GM08714 (cell line): ENCODE data around the gene BPIFB2.

Source experiments
- H3K4me3 ChIP-seq: fragments of 200-500 bp; sonication (Bioruptor generic); 2 replicates; pipeline ENCODE4 v1.5.1; 2014; ENCODE audit warnings: mild to moderate bottlenecking, low read length, inconsistent platforms
- ZNF274 ChIP-seq: IDR thresholded peaks from 2 replicates; pipeline ENCODE4 v1.6.1; 2012; ENCODE audit warnings: mild to moderate bottlenecking, low read depth, low read length

The BPIFB2 gene

DNA sequence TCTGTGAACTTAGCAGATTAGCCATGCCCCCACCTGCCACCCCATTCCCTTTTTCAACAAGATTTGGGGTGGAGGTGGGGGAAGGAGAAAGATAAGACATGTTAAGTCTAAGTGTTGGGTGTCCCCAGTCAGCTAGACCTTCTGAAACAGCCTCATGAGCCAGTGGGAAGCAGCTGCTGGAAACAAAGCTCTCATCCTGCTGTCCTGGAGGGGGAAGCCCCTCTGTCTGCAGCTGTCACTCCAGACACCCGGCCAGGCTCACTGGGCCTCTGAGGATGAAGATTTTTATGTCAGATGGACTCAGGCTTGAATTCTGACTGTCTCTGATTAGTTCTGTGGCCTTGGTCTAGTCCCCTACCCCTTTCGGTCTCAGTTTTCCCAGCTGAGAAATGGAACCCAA lies 47.3 kb downstream of the BPIFB2 start:
- no peak for TF ChIP-seq ZNF274
- no peak overlapping the region for H3K4me3 ChIP-seq

DNA sequence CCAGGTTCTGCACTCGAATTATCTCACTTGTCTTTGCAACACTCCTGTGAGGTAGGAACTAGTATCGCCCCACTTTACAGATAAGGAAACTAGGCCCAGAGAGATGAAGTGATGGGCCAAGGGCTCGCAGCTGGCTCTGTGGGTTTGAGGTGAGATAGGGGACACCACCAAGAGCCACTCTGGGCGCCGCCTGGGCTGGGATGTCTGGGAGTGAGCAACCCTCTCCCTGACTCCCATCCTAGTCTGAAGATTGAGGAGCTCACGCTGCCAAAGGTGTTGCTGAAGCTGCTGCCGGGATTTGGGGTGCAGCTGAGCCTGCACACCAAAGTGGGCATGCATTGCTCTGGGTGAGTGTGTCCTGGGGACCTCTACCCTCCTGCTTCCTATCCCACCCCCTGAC lies 51.6 kb downstream of the BPIFB2 start:
- no peak overlapping the region for H3K4me3 ChIP-seq
- no peak for TF ChIP-seq ZNF274

DNA sequence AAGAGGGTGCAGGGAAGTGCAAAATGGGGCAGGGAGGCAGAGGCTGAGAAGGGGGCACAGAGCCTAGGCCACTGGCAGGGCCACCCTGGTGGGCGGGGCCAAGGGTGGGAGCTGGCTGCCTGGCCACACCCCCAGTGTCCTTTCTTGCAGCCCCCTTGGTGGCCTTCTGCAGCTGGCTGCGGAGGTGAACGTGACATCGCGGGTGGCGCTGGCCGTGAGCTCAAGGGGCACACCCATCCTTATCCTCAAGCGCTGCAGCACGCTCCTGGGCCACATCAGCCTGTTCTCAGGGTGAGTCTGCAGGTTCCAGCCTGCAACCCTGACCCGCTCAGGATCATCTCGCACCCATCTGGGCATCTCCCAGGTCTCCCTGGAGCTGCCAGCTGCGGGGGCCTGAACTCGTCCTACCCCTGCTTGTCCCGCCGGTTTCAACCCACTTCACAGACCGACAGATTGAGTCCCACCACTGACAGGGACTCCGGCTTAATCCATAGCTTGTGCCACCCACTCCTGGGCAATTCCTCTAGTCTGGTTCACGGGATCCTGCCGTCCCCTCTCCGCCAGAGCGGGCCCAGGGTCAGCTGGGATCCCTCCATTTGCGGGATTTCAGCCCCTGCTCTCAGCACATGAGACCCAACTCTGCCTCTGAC lies 52.4 kb downstream of the BPIFB2 start:
- H3K4me3 ChIP-seq = no peak overlapping the region
- TF ChIP-seq ZNF274 = no peak

DNA sequence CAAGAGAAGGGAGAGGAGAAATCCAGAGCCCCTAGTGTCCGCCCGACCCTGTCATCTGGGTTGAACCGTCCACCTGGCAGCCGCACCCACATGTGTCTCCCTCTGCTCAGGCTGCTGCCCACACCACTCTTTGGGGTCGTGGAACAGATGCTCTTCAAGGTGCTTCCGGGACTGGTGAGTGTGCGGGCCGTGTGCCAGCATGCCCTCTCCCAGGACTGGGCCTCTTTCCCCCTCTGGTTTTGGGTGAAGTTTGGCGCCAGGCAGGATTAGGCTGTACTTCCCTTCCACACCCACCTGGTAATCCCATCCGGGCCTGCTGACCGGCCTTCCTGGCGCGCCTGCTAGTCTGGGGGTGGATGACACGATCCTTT lies 54.1 kb downstream of the BPIFB2 start:
- TF ChIP-seq ZNF274 = no peak

DNA sequence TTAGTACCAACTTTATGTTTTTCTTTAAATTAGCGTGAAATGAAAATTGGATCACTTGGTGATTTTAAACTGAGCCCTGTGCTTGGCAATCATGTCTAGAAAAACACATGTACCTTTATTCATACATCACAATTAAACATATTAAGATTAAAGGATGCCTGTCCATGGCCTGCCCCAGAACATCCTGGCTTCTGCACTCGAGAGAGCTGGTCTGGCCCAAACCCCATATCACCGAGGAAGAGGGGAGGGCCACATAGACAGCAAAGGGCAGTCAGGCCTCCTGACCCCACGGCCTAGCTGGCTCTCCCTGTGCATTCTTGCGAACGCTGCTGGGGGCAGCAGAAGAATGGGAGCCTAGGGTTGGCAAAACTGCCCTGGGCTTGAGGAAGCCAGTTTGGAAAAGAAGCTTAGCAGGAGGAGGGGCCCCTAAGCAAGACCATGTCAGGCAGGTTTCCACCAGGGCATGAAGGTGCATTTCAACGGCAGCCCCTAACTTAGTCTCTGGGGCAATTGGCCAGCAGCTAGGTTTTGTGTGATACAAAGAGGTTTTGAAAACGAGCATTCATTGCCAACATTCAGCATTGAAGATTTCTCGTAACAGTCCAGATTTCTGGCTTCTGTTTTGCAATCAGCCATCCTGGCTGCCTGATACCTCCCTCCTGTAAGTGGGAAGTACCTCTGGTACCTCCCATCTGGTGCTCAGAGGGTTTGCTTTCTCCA lies 54.8 kb downstream of the BPIFB2 start:
- no peak overlapping the region for H3K4me3 ChIP-seq
- no peak for TF ChIP-seq ZNF274

More for the DNA sequence above, 54.1 kb downstream of the BPIFB2 start:
- no peak overlapping the region for H3K4me3 ChIP-seq

DNA sequence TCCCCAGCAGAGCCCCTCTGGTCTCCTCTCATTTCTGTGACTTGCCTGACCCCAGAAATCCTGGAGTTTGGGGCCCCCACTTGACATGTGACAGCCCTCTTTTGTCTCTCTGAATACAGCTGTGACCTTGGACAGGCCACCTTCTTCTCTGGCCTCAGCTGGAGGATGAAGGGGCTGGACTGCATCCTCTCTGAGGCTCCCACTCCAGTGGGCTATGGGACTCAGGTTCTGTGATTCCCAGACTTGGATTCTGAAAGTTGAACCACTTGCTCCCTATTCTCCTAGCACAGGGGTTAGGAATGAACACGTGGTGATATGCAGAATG lies 55.3 kb downstream of the BPIFB2 start:
- H3K4me3 ChIP-seq = no peak overlapping the region
- TF ChIP-seq ZNF274 = no peak

DNA sequence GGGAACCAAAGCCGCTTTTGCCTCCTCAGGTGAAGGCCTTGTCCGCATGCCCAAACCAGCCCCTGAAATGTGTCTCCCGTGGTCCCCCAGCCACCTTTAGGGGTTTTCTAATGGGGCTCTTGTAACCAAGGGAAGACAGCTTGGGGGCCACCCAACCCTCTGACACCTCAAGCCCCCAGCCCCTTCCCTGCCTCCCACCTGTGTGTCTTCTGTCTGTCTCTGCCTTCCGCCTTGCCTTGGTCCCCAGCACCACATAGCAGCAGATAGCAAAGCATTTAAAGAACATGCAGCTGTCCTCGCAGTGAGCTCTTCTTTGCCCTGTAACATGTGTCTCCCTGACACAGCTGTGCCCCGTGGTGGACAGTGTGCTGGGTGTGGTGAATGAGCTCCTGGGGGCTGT lies 55.8 kb downstream of the BPIFB2 start:
- no peak overlapping the region for H3K4me3 ChIP-seq

DNA sequence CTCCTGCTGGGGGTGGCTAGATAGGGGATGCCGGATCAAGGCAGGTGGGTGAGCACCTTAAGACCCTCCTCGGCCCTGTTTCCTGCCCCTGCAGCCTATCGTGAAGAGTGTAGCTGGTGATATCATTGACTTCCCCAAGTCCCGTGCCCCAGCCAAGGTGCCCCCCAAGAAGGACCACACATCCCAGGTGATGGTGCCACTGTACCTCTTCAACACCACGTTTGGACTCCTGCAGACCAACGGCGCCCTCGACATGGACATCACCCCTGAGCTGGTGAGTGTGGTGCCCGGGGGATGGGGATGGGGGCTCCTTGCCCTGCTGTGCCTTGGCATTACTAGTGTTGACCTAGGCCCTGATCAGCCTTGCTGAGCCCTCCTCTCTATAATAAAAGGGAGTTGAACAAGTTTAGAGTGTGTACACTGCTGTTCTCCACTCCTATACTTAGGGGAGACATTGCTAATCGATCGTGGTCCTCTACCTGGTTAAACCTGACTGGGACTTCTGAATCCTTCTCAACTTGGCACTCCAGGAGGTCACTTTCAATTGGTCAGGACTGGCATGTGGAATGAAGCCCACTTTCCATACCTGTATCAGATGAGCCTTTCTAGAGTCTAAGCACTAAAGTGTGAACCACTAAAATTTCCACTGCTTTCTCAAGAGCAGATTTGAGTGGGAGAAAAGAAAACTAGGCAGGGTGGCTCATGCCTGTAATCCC lies 57.2 kb downstream of the BPIFB2 start:
- TF ChIP-seq ZNF274 = no peak
- H3K4me3 ChIP-seq = no peak overlapping the region

More for the DNA sequence above, 55.8 kb downstream of the BPIFB2 start:
- TF ChIP-seq ZNF274 = no peak

DNA sequence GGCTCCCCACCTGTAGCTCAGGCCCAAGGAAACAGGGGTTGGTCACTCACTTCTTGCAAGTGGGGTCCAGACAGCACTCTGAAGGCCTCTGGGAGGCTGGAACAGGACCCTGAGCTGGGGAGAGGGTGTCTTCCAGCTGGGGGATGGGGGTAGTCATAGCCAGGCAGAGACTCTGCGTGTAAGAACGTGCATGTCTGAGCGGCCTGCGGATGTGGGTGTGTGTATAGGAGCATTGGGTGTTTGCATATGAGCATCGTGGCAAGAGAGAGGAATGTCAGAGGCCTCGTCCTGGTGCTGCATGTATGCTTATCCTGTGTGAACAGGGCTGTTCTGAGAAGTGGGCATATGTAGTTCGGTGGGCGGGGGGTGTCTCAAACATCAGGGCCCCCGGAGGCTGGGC lies 58.3 kb downstream of the BPIFB2 start:
- H3K4me3 ChIP-seq = no peak overlapping the region
- TF ChIP-seq ZNF274 = no peak

DNA sequence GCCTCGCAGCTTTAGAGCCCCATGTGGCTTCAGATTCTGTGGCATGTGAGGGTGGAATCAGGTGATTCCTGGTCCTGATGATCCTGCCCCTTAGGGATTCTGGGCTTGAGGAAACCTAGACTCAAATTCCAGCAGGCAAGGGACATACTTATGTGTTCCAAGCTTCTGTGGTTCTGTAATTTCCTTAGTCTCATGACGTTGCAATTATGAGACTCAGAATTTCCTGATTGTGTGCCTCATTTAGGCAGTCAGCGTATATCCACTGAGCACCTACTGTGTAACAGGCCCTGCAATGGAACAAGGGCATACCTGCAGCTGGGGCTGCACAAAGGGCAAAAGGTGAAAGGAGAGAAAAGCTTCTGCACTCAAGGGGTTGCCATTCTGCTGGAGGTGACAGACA lies 60.3 kb downstream of the BPIFB2 start:
- TF ChIP-seq ZNF274 = no peak

DNA sequence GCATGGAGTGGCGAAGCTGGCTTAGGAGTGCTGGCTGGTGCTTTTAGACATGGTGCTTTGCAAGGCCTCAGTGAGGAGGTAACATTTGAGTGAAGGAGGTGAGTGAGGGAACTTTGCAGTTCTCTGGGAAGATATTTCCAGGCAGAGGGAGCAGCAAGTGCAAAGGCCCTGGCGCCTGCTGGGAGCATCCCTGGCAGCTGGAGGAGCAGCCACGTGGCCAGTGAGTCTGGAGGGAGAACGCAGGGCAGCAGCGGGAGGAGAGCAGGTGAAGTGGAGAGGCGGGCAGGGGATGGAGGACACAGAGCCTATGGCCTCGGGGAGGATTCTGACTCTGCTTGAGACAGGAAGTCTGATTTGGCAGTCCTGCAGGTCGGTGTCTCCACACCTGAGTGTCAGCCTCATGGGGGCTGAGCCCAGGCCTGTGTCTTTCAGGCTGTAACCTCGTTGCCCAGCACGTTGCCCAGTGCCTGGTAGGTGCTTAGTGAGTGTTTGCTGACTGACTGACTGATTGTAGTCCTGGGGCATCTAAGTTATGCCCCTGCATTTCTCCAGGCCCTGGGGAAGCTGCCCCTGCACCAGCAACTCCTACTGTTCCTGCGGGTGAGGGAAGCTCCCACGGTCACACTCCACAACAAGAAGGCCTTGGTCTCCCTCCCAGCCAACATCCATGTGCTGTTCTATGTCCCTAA lies 60.9 kb downstream of the BPIFB2 start:
- no peak for TF ChIP-seq ZNF274

More for the DNA sequence above, 60.3 kb downstream of the BPIFB2 start:
- no peak overlapping the region for H3K4me3 ChIP-seq

DNA sequence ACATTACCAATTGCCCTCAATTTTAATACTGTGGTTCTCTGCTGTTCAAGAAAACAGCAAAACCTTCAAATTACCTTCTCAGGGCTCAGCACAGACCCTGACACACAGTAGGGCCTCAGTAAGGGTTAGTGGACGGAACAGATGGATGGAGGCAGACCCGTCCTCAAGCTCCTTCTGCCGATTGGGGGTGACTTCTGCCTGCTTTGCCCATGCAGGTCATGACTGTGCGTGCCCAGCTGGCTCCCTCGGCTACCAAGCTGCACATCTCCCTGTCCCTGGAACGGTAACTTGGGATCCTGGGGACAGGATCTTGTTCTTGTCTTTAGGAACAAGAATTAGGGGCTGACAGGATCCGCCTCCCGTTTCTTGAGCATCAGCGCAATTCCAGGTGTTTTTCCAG lies 62.2 kb downstream of the BPIFB2 start:
- no peak overlapping the region for H3K4me3 ChIP-seq
- TF ChIP-seq ZNF274 = no peak

More for the DNA sequence above, 60.9 kb downstream of the BPIFB2 start:
- no peak overlapping the region for H3K4me3 ChIP-seq

DNA sequence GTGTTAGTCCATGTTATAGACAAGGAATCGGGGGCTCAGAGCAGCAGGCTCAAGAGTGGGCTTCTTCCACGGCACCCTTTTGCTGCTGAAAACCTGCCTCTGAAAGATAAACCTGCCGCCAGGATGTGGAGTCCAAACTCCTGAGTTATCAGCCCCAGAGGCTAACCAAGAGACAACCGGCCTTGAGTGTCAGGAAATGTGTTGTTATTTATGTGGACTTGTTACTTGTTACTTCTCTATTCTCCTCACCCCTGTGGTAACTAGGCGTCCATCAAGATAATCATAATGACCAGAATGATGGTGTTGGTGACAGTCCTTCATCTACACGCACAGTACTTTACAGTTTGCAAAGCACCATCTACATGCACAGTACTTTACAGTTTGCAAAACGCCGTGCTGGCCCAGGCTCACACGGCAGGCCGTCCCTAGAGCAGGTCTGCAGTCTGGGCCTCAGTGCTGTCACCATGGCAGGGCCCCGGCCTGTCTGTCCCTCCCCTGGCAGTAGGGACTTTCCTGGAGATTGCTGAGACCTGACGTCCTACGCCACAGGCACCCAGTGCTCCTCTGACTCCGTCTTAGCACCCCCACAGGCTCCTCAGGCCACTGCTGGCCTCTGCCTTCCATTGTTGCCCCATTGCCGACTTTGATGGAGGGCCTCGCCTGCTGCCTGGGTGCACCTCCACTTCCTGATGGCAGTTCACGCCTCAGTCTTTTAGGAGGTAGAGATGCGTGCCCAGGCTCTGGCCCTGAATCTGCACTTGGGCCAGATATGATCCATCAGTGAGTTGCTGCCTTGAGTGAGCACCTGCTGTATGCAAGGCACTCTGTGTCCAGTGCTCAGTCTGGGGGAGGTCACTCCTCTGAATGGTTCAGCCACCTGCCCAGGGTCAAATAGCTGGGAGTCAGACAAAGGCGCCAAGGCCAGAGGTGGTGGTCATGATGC lies 62.9 kb downstream of the BPIFB2 start:
- no peak for TF ChIP-seq ZNF274
- no peak overlapping the region for H3K4me3 ChIP-seq

DNA sequence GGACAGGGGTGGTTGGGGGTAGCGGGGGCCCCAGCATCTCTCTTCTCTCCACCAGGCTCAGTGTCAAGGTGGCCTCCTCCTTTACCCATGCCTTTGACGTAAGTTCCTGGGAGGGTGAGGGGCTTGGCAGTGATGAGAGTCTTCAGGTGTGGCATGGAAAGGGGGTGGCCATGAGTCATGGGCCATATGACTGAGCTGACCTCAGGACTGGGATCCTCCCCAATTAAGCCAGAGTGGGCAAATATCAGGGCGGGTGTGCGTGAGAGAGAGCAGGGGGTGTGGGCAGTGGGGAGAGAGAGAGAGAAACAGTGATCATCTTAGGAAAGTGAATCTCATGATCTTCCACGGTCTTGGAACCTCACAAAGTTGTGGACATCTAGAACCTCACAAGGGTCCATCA lies 63.7 kb downstream of the BPIFB2 start:
- TF ChIP-seq ZNF274 = no peak

DNA sequence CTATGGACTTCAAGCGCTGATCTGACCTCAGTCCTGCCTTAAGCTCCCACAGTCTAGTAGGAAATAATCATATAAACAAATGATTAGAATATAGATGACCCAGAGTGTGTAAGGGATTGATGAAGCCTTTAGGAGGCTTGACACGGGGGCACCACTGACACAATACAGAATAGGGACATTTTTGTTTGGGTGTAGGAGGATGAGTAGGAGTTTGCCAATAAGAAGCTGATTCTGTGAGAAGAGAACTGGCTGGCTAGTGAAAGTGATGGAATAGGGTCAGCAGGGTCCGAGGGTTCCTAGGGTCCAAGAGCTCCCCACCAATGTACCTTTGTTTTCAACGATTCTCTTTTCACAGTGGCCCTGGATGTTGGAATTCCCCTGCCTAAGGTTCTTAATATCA lies 64.9 kb downstream of the BPIFB2 start:
- TF ChIP-seq ZNF274 = no peak
- no peak overlapping the region for H3K4me3 ChIP-seq

More for the DNA sequence above, 63.7 kb downstream of the BPIFB2 start:
- H3K4me3 ChIP-seq = no peak overlapping the region
